K562 (cell line): ENCODE data around the gene CAST. TPM values are rescaled to one million over a fixed set of nuclear protein-coding genes. Genes with fewer than 3 reads are reported as not detected.

ENCODE experiments used
- ARID2 ChIP-seq: fragments of 450-650 bp; IDR thresholded peaks from 2 replicates; pipeline ENCODE4 v1.6.1; 2017; ENCODE audit warnings: antibody characterized with exemption, mild to moderate bottlenecking
- EP400 ChIP-seq: fragments of 450-650 bp; IDR thresholded peaks from 2 replicates; pipeline ENCODE4 v1.6.1; 2017; ENCODE audit warnings: antibody characterized with exemption, mild to moderate bottlenecking, moderate library complexity
- FOSL1 ChIP-seq: fragments of 200-800 bp; sonication (Bioruptor generic); conservative IDR thresholded peaks from 2 replicates; pipeline ENCODE4 v1.6.1; 2016; ENCODE audit warnings: missing genetic modification characterization, missing compliant biosample characterization
- LARP7 ChIP-seq: fragments of 450-650 bp; IDR thresholded peaks from 2 replicates; pipeline ENCODE4 v1.6.1; 2016
- NR1H2 ChIP-seq: sonication (generic); formaldehyde crosslinking; IDR thresholded peaks from 2 replicates; pipeline ENCODE4 v1.4.0; 2020; ENCODE audit warnings: mild to moderate bottlenecking, missing genetic modification reagents
- PCBP2 ChIP-seq: fragments of 200-400 bp; formaldehyde crosslinking; IDR thresholded peaks from 2 replicates; pipeline ENCODE4 v1.6.1; 2018; ENCODE audit warnings: low read length, low read depth, mild to moderate bottlenecking, moderate library complexity; ENCODE audit not compliant: poor library complexity, severe bottlenecking
- PML ChIP-seq: IDR thresholded peaks from 2 replicates; pipeline ENCODE4 v1.6.1; 2012; ENCODE audit warnings: low read length, inconsistent platforms
- POLR3G ChIP-seq: IDR thresholded peaks from 2 replicates; pipeline ENCODE4 v1.6.1; 2011; ENCODE audit not compliant: insufficient read length, insufficient replicate concordance; ENCODE audit errors: extremely low read depth
- SREBF1 ChIP-seq: fragments of 150-350 bp; IDR thresholded peaks from 2 replicates; pipeline ENCODE4 v1.6.1; 2014; ENCODE audit warnings: antibody characterized with exemption, low read depth, low read length, borderline replicate concordance
- TAL1 ChIP-seq: fragments of 450-650 bp; IDR thresholded peaks from 2 replicates; pipeline ENCODE4 v1.6.1; 2016; ENCODE audit warnings: mild to moderate bottlenecking
- TEAD4 ChIP-seq, 2 experiments: sonication (generic) in 1 of 2; formaldehyde crosslinking in 1 of 2; IDR thresholded peaks; 2 replicates each; pipeline versions ENCODE4 v1.6.1 to v1.8.0; 2012 to 2022; ENCODE audit warnings: borderline replicate concordance in 1 of 2, inconsistent platforms in 1 of 2, low read length in 1 of 2, mild to moderate bottlenecking in 1 of 2, missing genetic modification reagents in 1 of 2
- polyA plus RNA-seq, 8 experiments: library from polyadenylated mRNA; depleted of rRNA in 4 of 8; stranded (reverse) in 5 of 8; unstranded in 3 of 8; fragments of >200 nt; fragmentation: Nextera tagmentation in 2 of 8; fragmentation: Illumina TruSeq in 1 of 8; extraction: Ambion mirVana in 2 of 8; extraction: Trizol in 1 of 8; gene quantifications; 2 replicates each; pipeline versions ENCODE4 v1.2.1 to v1.2.3, GENCODE V29; 2011 to 2014; ENCODE audit warnings: inconsistent platforms in 1 of 8, missing spikeins in 1 of 8
- total RNA-seq, 7 experiments: library from RNA; depleted of rRNA in 6 of 7; stranded (reverse); fragments of >200 nt in 6 of 7; fragmentation: Illumina TruSeq in 2 of 7; extraction: Trizol in 2 of 7; gene quantifications; 2 replicates each; pipeline versions ENCODE4 v1.2.1 to v1.2.3, GENCODE V29; 2011 to 2021; ENCODE audit warnings: low replicate concordance in 1 of 7
- TF ChIP-seq, protein P1 (sequence below), 2 experiments: fragments of 450-650 bp in 1 of 2; IDR thresholded peaks; 2 replicates each; pipeline ENCODE4 v1.6.1; 2011 to 2017; ENCODE audit warnings: low read depth in 2 of 2, antibody characterized with exemption in 1 of 2, borderline replicate concordance in 1 of 2, low read length in 1 of 2, mild to moderate bottlenecking in 1 of 2, mixed read lengths in 1 of 2; ENCODE audit not compliant: control insufficient read depth in 1 of 2
- TF ChIP-seq, protein P2 (sequence below): fragments of 250-450 bp; sonication (Bioruptor Pico); IDR thresholded peaks from 2 replicates; pipeline ENCODE4 v1.4.0; 2020
- TF ChIP-seq, protein P3 (sequence below): fragments of 250-450 bp; sonication (Bioruptor Pico); IDR thresholded peaks from 2 replicates; pipeline ENCODE4 v1.5.0; 2021; ENCODE audit warnings: mild to moderate bottlenecking, borderline replicate concordance

CAST gene
- total and polyA plus RNA-seq, 9 of the 15 experiments (the other 6 are each of a cell fraction or from before 2014, with no cell fraction given), result 55.5 to 136 (median 86.1) TPM

DNA sequence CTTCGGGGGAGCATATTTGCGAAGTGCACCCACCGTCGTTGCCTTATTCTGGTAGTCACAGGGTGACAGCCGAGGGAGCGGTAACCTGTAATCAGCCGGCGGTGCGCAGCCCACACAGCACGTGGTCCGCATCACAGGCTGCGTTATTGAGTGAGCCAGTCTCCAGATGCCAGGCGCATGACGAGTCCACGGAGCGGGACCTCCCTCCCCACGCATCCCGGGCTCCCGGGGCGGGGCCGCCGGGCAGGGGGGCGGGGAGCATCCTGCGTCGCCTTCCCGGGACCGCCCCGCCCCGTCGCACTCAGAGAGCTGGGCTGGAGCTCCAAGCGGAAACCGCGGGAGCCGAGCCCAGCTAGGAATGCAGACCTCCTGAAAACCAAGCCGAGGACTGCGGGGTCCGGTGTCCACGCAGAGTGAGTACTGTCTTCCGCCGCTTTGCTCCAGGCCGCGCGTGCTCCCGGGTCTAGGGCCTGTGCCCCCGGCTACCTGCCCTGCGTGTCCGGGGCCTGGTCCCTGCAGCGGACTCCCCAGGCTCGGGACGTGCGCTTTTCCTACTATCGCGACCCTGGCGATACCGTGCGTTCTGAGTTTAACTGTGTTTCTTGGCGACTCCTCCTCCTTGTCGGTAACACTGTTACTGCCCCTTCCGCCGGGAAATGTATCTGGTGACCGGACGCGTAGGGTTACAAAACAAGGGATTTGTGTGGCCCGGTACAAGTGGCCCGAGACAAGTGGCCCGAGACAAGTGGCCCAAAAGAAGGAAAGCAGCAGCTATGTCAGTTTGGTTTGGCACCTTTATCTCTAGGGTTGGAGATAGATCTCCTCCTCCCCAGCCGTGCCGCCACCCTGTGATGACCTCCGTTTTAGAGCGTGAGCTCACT, 40.6 kb downstream of the CAST start (continued):
- TF ChIP-seq NR1H2 (CRISPR knock-in tag) (no peak), SREBF1 (no peak), TEAD4 (IDR thresholded peaks at IDR 0.05; ENCODE audit: low read length) (peak; percentile 64), TEAD4 (CRISPR knock-in tag; IDR thresholded peaks at IDR 0.05; ENCODE audit: borderline replicate concordance) (no peak; the same call in 1 of the 2 replicates), FOSL1 (peak; percentile 83), POLR3G (no peak), PML (no peak; the same call in 1 of the 2 replicates), PCBP2 (no peak), ARID2 (no peak), LARP7 (no peak), TAL1 (no peak), EP400 (peak; percentile 64)
- TF ChIP-seq, protein P1, sequence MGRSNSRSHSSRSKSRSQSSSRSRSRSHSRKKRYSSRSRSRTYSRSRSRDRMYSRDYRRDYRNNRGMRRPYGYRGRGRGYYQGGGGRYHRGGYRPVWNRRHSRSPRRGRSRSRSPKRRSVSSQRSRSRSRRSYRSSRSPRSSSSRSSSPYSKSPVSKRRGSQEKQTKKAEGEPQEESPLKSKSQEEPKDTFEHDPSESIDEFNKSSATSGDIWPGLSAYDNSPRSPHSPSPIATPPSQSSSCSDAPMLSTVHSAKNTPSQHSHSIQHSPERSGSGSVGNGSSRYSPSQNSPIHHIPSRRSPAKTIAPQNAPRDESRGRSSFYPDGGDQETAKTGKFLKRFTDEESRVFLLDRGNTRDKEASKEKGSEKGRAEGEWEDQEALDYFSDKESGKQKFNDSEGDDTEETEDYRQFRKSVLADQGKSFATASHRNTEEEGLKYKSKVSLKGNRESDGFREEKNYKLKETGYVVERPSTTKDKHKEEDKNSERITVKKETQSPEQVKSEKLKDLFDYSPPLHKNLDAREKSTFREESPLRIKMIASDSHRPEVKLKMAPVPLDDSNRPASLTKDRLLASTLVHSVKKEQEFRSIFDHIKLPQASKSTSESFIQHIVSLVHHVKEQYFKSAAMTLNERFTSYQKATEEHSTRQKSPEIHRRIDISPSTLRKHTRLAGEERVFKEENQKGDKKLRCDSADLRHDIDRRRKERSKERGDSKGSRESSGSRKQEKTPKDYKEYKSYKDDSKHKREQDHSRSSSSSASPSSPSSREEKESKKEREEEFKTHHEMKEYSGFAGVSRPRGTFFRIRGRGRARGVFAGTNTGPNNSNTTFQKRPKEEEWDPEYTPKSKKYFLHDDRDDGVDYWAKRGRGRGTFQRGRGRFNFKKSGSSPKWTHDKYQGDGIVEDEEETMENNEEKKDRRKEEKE (IDR thresholded peaks at IDR 0.05; ENCODE audit: borderline replicate concordance in 1 of 2, control insufficient read depth in 1 of 2, low read depth in 2 of 2, low read length in 1 of 2), result no peak
- TF ChIP-seq, protein P2, sequence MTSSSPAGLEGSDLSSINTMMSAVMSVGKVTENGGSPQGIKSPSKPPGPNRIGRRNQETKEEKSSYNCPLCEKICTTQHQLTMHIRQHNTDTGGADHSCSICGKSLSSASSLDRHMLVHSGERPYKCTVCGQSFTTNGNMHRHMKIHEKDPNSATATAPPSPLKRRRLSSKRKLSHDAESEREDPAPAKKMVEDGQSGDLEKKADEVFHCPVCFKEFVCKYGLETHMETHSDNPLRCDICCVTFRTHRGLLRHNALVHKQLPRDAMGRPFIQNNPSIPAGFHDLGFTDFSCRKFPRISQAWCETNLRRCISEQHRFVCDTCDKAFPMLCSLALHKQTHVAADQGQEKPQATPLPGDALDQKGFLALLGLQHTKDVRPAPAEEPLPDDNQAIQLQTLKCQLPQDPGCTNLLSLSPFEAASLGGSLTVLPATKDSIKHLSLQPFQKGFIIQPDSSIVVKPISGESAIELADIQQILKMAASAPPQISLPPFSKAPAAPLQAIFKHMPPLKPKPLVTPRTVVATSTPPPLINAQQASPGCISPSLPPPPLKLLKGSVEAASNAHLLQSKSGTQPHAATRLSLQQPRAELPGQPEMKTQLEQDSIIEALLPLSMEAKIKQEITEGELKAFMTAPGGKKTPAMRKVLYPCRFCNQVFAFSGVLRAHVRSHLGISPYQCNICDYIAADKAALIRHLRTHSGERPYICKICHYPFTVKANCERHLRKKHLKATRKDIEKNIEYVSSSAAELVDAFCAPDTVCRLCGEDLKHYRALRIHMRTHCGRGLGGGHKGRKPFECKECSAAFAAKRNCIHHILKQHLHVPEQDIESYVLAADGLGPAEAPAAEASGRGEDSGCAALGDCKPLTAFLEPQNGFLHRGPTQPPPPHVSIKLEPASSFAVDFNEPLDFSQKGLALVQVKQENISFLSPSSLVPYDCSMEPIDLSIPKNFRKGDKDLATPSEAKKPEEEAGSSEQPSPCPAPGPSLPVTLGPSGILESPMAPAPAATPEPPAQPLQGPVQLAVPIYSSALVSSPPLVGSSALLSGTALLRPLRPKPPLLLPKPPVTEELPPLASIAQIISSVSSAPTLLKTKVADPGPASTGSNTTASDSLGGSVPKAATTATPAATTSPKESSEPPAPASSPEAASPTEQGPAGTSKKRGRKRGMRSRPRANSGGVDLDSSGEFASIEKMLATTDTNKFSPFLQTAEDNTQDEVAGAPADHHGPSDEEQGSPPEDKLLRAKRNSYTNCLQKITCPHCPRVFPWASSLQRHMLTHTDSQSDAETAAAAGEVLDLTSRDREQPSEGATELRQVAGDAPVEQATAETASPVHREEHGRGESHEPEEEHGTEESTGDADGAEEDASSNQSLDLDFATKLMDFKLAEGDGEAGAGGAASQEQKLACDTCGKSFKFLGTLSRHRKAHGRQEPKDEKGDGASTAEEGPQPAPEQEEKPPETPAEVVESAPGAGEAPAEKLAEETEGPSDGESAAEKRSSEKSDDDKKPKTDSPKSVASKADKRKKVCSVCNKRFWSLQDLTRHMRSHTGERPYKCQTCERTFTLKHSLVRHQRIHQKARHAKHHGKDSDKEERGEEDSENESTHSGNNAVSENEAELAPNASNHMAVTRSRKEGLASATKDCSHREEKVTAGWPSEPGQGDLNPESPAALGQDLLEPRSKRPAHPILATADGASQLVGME (CRISPR knock-in tag), result no peak
- TF ChIP-seq, protein P3, sequence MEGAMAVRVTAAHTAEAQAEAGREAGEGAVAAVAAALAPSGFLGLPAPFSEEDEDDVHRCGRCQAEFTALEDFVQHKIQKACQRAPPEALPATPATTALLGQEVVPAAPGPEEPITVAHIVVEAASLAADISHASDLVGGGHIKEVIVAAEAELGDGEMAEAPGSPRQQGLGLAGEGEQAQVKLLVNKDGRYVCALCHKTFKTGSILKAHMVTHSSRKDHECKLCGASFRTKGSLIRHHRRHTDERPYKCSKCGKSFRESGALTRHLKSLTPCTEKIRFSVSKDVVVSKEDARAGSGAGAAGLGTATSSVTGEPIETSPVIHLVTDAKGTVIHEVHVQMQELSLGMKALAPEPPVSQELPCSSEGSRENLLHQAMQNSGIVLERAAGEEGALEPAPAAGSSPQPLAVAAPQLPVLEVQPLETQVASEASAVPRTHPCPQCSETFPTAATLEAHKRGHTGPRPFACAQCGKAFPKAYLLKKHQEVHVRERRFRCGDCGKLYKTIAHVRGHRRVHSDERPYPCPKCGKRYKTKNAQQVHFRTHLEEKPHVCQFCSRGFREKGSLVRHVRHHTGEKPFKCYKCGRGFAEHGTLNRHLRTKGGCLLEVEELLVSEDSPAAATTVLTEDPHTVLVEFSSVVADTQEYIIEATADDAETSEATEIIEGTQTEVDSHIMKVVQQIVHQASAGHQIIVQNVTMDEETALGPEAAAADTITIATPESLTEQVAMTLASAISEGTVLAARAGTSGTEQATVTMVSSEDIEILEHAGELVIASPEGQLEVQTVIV (CRISPR knock-in tag), result no peak
